Lung (tissue), 12 donors: ENCODE results near the gene OAS2. TPM values are rescaled to one million over a fixed set of nuclear protein-coding genes. Genes with fewer than 3 reads are reported as not detected.
"Not testable (repeated sequence)": the region's sequence is repeated elsewhere in the genome, so short reads cannot be mapped to it uniquely, and the experiment has no call there.

Experiments used
- ATAC-seq: fragments of 200-7000 bp; cut with Tn5 transposase; one replicate; pipeline ENCODE4 v1.9.1; 2020; ENCODE audit warnings: moderate number of reproducible peaks; ENCODE audit not compliant: insufficient read depth, low FRiP score
- DNase-seq, 3 donors: peaks; one replicate each; pipeline ENCODE4 v3.0.0-alpha.2; 2013 to 2017
- H3K27ac ChIP-seq, 2 donors: one replicate each; pipeline ENCODE4 v1.5.1; 2013; ENCODE audit warnings: mild to moderate bottlenecking in 2 of 2, moderate library complexity in 2 of 2, control low read depth in 1 of 2, inconsistent platforms in 1 of 2, low read depth in 1 of 2, low read length in 1 of 2
- H3K27me3 ChIP-seq, 3 donors: one replicate each; pipeline ENCODE4 v1.5.1; 2013; ENCODE audit warnings: low read length in 2 of 3; ENCODE audit not compliant: control insufficient read depth in 3 of 3, insufficient read depth in 3 of 3
- H3K36me3 ChIP-seq, 4 donors: one replicate each; pipeline ENCODE4 v1.5.1; 2013; ENCODE audit warnings: low read length in 4 of 4, mild to moderate bottlenecking in 1 of 4, moderate library complexity in 1 of 4; ENCODE audit not compliant: control insufficient read depth in 4 of 4, insufficient read depth in 4 of 4
- H3K4me1 ChIP-seq, 5 donors: one replicate each; pipeline ENCODE4 v1.5.1; 2013; ENCODE audit warnings: low read length in 5 of 5, mild to moderate bottlenecking in 2 of 5, moderate library complexity in 1 of 5; ENCODE audit not compliant: control insufficient read depth in 5 of 5, insufficient read depth in 5 of 5
- H3K4me3 ChIP-seq: one replicate; pipeline ENCODE4 v1.5.1; 2013; ENCODE audit warnings: mild to moderate bottlenecking, control low read depth, moderate library complexity
- H3K9ac ChIP-seq, 2 donors: one replicate each; pipeline ENCODE4 v1.5.1; 2013; ENCODE audit warnings: low read length in 2 of 2, control low read depth in 1 of 2; ENCODE audit not compliant: insufficient read depth in 1 of 2
- H3K9me3 ChIP-seq, 4 donors: one replicate each; pipeline ENCODE4 v1.5.1; 2013; ENCODE audit warnings: low read length in 3 of 4, mild to moderate bottlenecking in 1 of 4, moderate library complexity in 1 of 4; ENCODE audit not compliant: control insufficient read depth in 4 of 4, insufficient read depth in 3 of 4
- CTCF ChIP-seq: IDR thresholded peaks from 2 replicates; pipeline ENCODE4 v1.5.1; 2012; ENCODE audit warnings: mild to moderate bottlenecking; ENCODE audit errors: control extremely low read depth, extremely low read depth
- WGBS, 2 donors: extraction: QIAGEN DNeasy Blood & Tissue Kit; methylation state at CpG; one replicate each; pipeline ENCODE4 v1.1.7; 2013; 5-methylcytosine and 5-hydroxymethylcytosine counted together
- polyA plus RNA-seq, 2 donors: library from polyadenylated mRNA; stranded (reverse); fragments of 200-250 nt; gene quantifications; one replicate each; pipeline ENCODE4 v1.2.1, GENCODE V29; 2013
- total RNA-seq, 2 donors: library from RNA; depleted of rRNA in 1 of 2; stranded (reverse); fragments of >200 nt in 1 of 2; gene quantifications; one replicate each; pipeline ENCODE4 v1.2.1, GENCODE V29; 2014 to 2021
- donor health status: control.
- donor health status: control.
- donor health status: Bipolar disorder and iron deficiency.
- donor health status: healthy.
- donor health status: DM: yes; HTN: yes; CAD: no.

The OAS2 gene
- total and polyA plus RNA-seq, 4 donors: 9.8 to 25.9 (median 16.1) TPM

DNA sequence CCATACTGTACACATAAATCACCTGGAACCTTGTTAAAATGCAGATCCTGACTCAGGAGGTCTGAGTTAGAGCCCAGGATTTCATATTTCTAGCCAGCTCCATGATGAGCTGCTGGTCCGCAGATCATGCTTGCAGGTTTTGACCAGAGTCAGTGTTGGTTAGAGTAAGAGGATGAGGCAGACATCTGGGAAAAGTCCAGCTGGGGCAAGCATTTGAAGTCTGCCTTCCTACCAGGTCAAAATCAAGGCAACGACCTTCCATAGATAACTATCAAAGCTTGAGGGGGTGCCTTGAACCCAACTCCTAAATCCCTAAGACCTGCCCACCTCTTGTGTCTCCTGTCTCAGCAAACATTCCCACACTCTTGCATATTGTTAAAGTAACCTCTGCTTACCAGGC, 9.2 kb downstream of the OAS2 start:
- DNase-seq (no peak), ATAC-seq (no peak)
- H3K27me3 ChIP-seq: no peaks in the 10 kb centered on the region
- H3K36me3 ChIP-seq: peaks cover 0 to 12% (median 4%) of the 10 kb centered on the region in 4 donors
- H3K4me3 ChIP-seq: no peak overlapping the region
- peaks cover 0 to 3% (median 0%) of the 10 kb centered on the region in 5 donors for H3K4me1 ChIP-seq
- H3K27ac ChIP-seq: no peak overlapping the region
- H3K9me3 ChIP-seq: peaks cover 0 to 6% (median under 1%) of the 10 kb centered on the region in 4 donors
- TF ChIP-seq CTCF: no peak
- no peak overlapping the region for H3K9ac ChIP-seq
- 79 to 94% methylated on average over 2 of the region's 2 CpGs for WGBS, 2 donors

DNA sequence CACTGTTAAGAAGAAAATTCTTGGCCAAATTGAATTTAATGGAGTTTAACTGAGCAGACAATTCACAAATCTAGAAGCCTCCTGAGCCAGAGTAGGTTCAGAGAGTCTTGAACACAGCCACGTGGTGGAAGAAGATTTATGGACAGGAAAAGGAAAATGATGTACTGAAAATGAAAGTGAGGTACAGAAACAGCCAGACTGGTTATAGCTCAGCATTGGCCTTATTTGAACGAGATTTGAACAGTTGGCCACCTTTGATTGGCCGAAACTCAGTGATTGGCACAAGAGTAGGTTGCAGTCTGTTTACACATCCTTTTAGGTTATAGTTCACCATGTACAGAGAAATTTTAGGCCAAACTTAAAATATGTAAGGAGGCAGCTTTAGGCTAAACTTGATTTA, 9.9 kb downstream of the OAS2 start:
- H3K36me3 ChIP-seq: peaks cover 0 to 12% (median 5%) of the 10 kb centered on the region in 4 donors

GRCh38 chr12:112988823-112989385, 10.6 kb downstream of the OAS2 start:
- ATAC-seq, H3K4me3 ChIP-seq, H3K9me3 ChIP-seq, H3K27me3 ChIP-seq, DNase-seq, H3K9ac ChIP-seq, H3K27ac ChIP-seq, H3K4me1 ChIP-seq: not testable (repeated sequence)
- 89 to 92% methylated on average over 3 of the region's 3 CpGs for WGBS, 2 donors
- H3K36me3 ChIP-seq: peaks cover 0 to 12% (median 5%) of the 10 kb centered on the region in 4 donors

More for the DNA sequence above, 9.9 kb downstream of the OAS2 start:
- no peak for TF ChIP-seq CTCF
- WGBS, 2 donors: 42 to 45% methylated on average over 3 of the region's 3 CpGs
- Histone ChIP-seq H3K27me3 (no peaks in the 10 kb centered on the region), H3K9me3 (peaks cover 0 to 6% (median 1%) of the 10 kb centered on the region in 4 donors), H3K4me1 (peaks cover 0 to 3% (median 0%) of the 10 kb centered on the region in 5 donors), H3K4me3 (no peak overlapping the region), H3K27ac (no peak overlapping the region), H3K9ac (no peak overlapping the region)
- DNase-seq (no peak), ATAC-seq (no peak)

GRCh38 chr12:112989806-112990205, 11.5 kb downstream of the OAS2 start:
- ATAC-seq: no peak
- no peak for DNase-seq

More at GRCh38 chr12:112989806-112990205, 11.5 kb downstream of the OAS2 start:
- H3K4me1 ChIP-seq: peaks cover 0 to 3% (median 0%) of the 10 kb centered on the region in 5 donors
- H3K9ac ChIP-seq: no peak overlapping the region
- H3K4me3 ChIP-seq: no peak overlapping the region
- TF ChIP-seq CTCF: no peak
- WGBS, 2 donors: 27 to 57% methylated on average over 1 of the region's 1 CpG
- no peaks in the 10 kb centered on the region for H3K27me3 ChIP-seq
- H3K27ac ChIP-seq: no peak overlapping the region
- peaks cover 0 to 3% (median 1%) of the 10 kb centered on the region in 4 donors for H3K9me3 ChIP-seq
- H3K36me3 ChIP-seq: peaks cover 0 to 12% (median 5%) of the 10 kb centered on the region in 4 donors
